H9 (cell line): ENCODE data around the gene TMC4. TPM values are rescaled to one million over a fixed set of nuclear protein-coding genes. Genes with fewer than 3 reads are reported as not detected.

ENCODE experiments used
- DNase-seq: peaks from one replicate; pipeline ENCODE4 v3.0.0-alpha.2; 2017
- H2AFZ ChIP-seq: one replicate; pipeline ENCODE4 v1.6.1; 2013; ENCODE audit warnings: mild to moderate bottlenecking, low read length, control low read depth, moderate library complexity
- H2AK5ac ChIP-seq: 2 replicates; pipeline ENCODE4 v1.6.1; 2013; ENCODE audit warnings: low read length, control low read depth, mixed read lengths; ENCODE audit not compliant: insufficient read length
- H2BK120ac ChIP-seq: one replicate; pipeline ENCODE4 v1.6.1; 2013; ENCODE audit warnings: low read depth, mild to moderate bottlenecking, low read length, control low read depth, inconsistent platforms; ENCODE audit not compliant: poor library complexity, severe bottlenecking
- H2BK12ac ChIP-seq: 2 replicates; pipeline ENCODE4 v1.6.1; 2013; ENCODE audit warnings: low read length, control low read depth, mixed read lengths, low read depth; ENCODE audit not compliant: insufficient read length
- H2BK15ac ChIP-seq: 2 replicates; pipeline ENCODE4 v1.6.1; 2013; ENCODE audit warnings: low read depth, low read length, control low read depth
- H2BK20ac ChIP-seq: one replicate; pipeline ENCODE4 v1.6.1; 2013; ENCODE audit warnings: low read depth, mild to moderate bottlenecking, low read length, control low read depth, inconsistent platforms; ENCODE audit not compliant: poor library complexity, severe bottlenecking
- H2BK5ac ChIP-seq: 2 replicates; pipeline ENCODE4 v1.6.1; 2013; ENCODE audit warnings: low read length, control low read depth, mixed read lengths; ENCODE audit not compliant: insufficient read length
- H3K14ac ChIP-seq: 2 replicates; pipeline ENCODE4 v1.6.1; 2013; ENCODE audit warnings: low read length, control low read depth; ENCODE audit not compliant: insufficient read depth
- H3K18ac ChIP-seq: 2 replicates; pipeline ENCODE4 v1.6.1; 2013; ENCODE audit warnings: low read depth, mild to moderate bottlenecking, mixed read lengths, low read length, control low read depth; ENCODE audit not compliant: insufficient read length
- H3K23ac ChIP-seq: 2 replicates; pipeline ENCODE4 v1.6.1; 2013; ENCODE audit warnings: low read length, control low read depth, mixed read lengths, low read depth; ENCODE audit not compliant: insufficient read length
- H3K23me2 ChIP-seq: 2 replicates; pipeline ENCODE4 v1.6.1; 2013; ENCODE audit warnings: low read depth, mild to moderate bottlenecking, mixed read lengths, low read length, control low read depth; ENCODE audit not compliant: insufficient read length, poor library complexity, severe bottlenecking
- H3K27ac ChIP-seq: 2 replicates; pipeline ENCODE4 v1.5.1; 2013; ENCODE audit warnings: low read length, control low read depth, mixed read lengths, low read depth; ENCODE audit not compliant: insufficient read length
- H3K27me3 ChIP-seq: 2 replicates; pipeline ENCODE4 v1.6.1; 2013; ENCODE audit warnings: low read length, control low read depth, inconsistent platforms; ENCODE audit not compliant: insufficient read depth
- H3K4ac ChIP-seq: 2 replicates; pipeline ENCODE4 v1.6.1; 2013; ENCODE audit warnings: low read depth, mild to moderate bottlenecking, control low read depth, inconsistent platforms, low read length, moderate library complexity
- H3K4me1 ChIP-seq: 2 replicates; pipeline ENCODE4 v1.6.1; 2013; ENCODE audit warnings: low read length, control low read depth, inconsistent platforms; ENCODE audit not compliant: insufficient read depth
- H3K4me2 ChIP-seq: 2 replicates; pipeline ENCODE4 v1.6.1; 2013; ENCODE audit warnings: low read length, control low read depth, mixed read lengths; ENCODE audit not compliant: insufficient read length, insufficient read depth
- H3K56ac ChIP-seq: 2 replicates; pipeline ENCODE4 v1.6.1; 2013; ENCODE audit warnings: low read depth, mild to moderate bottlenecking, mixed read lengths, low read length, control low read depth; ENCODE audit not compliant: insufficient read length
- H3K79me1 ChIP-seq: 2 replicates; pipeline ENCODE4 v1.6.1; 2013; ENCODE audit warnings: low read depth, mild to moderate bottlenecking, moderate library complexity, low read length, control low read depth, inconsistent platforms; ENCODE audit not compliant: insufficient read depth, poor library complexity, severe bottlenecking
- H3K79me2 ChIP-seq: 2 replicates; pipeline ENCODE4 v1.6.1; 2013; ENCODE audit warnings: low read length, control low read depth, inconsistent platforms; ENCODE audit not compliant: insufficient read depth
- H3K9ac ChIP-seq: 2 replicates; pipeline ENCODE4 v1.6.1; 2013; ENCODE audit warnings: low read length, control low read depth, mixed read lengths; ENCODE audit not compliant: insufficient read length; ENCODE audit errors: extremely low read depth
- H3K9me3 ChIP-seq: one replicate; pipeline ENCODE4 v1.6.1; 2013; ENCODE audit warnings: low read depth, low read length, inconsistent platforms; ENCODE audit not compliant: control insufficient read depth
- H3T11ph ChIP-seq: one replicate; pipeline ENCODE4 v1.6.1; 2013; ENCODE audit warnings: mild to moderate bottlenecking, low read length, control low read depth, inconsistent platforms
- H4K20me1 ChIP-seq: one replicate; pipeline ENCODE4 v1.6.1; 2013; ENCODE audit not compliant: control insufficient read depth, insufficient read length, insufficient read depth
- H4K5ac ChIP-seq: 2 replicates; pipeline ENCODE4 v1.6.1; 2013; ENCODE audit warnings: low read depth, mild to moderate bottlenecking, mixed read lengths, low read length, control low read depth; ENCODE audit not compliant: insufficient read length
- H4K8ac ChIP-seq: replicated peaks from 2 replicates; pipeline ENCODE4 v1.6.1; 2013; ENCODE audit warnings: low read length, control low read depth, mixed read lengths, low read depth; ENCODE audit not compliant: insufficient read length
- H4K91ac ChIP-seq: 2 replicates; pipeline ENCODE4 v1.6.1; 2013; ENCODE audit warnings: low read depth, mild to moderate bottlenecking, moderate library complexity, mixed read lengths, low read length, control low read depth; ENCODE audit not compliant: insufficient read length
- H3K27ac Mint-ChIP-seq, 3 experiments: 2 replicates in 2 of 3; 3 replicates in 1 of 3; pipeline ENCODE4 v1.8.0; 2020 to 2021; ENCODE audit warnings: mixed read lengths in 3 of 3, mild to moderate bottlenecking in 1 of 3, moderate library complexity in 1 of 3
- H3K27me3 Mint-ChIP-seq: 2 replicates; pipeline ENCODE4 v1.8.0; 2021; ENCODE audit warnings: low read depth, mild to moderate bottlenecking, moderate library complexity, mixed read lengths
- H3K36me3 Mint-ChIP-seq, 3 experiments: 2 replicates in 2 of 3; 3 replicates in 1 of 3; pipeline ENCODE4 v1.8.0; 2020 to 2021; ENCODE audit warnings: low read depth in 3 of 3, mixed read lengths in 3 of 3; ENCODE audit not compliant: insufficient read depth in 1 of 3
- H3K4me1 Mint-ChIP-seq, 2 experiments: 2 replicates each; pipeline ENCODE4 v1.8.0; 2020; ENCODE audit warnings: mixed read lengths in 2 of 2
- H3K4me3 Mint-ChIP-seq, 2 experiments: 2 replicates in 1 of 2; 3 replicates in 1 of 2; pipeline ENCODE4 v1.8.0; 2020 to 2021; ENCODE audit warnings: mild to moderate bottlenecking in 2 of 2, mixed read lengths in 2 of 2, moderate library complexity in 1 of 2
- H3K9me3 Mint-ChIP-seq, 2 experiments: 2 replicates in 1 of 2; 3 replicates in 1 of 2; pipeline ENCODE4 v1.8.0; 2020; ENCODE audit warnings: mild to moderate bottlenecking in 2 of 2, mixed read lengths in 2 of 2, moderate library complexity in 1 of 2
- CTCF ChIP-seq: fragments of 200-600 bp; sonication (generic); conservative IDR thresholded peaks from 3 replicates; pipeline ENCODE4 v1.8.0; 2021; ENCODE audit warnings: antibody characterized with exemption, mild to moderate bottlenecking
- WGBS: extraction: QIAGEN DNeasy Blood & Tissue Kit; methylation state at CpG from one replicate; pipeline ENCODE4 v1.1.7; 2013; ENCODE audit warnings: missing lambda C conversion rate, low lambda C conversion rate, mixed read lengths; ENCODE audit not compliant: insufficient read length; ENCODE audit errors: extremely low coverage; 5-methylcytosine and 5-hydroxymethylcytosine counted together
- total RNA-seq: library from RNA; stranded (reverse); gene quantifications from 2 replicates; pipeline ENCODE4 v1.2.1, GENCODE V29; 2021

The TMC4 gene
- total RNA-seq, 1 experiment from 2014 or later, result 12.2 TPM

GRCh38 chr19:54148158-54148557 is 24.8 kb downstream of the TMC4 start:
- Mint-ChIP-seq H3K9me3 (no peaks in the 10 kb centered on the region; a peak in 1 of 5 replicates), H3K4me3 (no peak overlapping the region), H3K4me1 (no peaks in the 10 kb centered on the region), H3K27ac (no peak overlapping the region), H3K27me3 (peaks cover 1% of the 10 kb centered on the region; the same call in 1 of the 2 replicates), H3K36me3 (peaks cover 67 to 92% (median 91%) of the 10 kb centered on the region in 3 experiments)
- Histone ChIP-seq H2BK120ac (no peak overlapping the region), H4K91ac (no peak overlapping the region), H2BK15ac (no peak overlapping the region), H3K4me2 (no peak overlapping the region), H4K20me1 (no peaks in the 10 kb centered on the region), H3K23me2 (no peaks in the 10 kb centered on the region), H2AK5ac (no peak overlapping the region), H2BK12ac (no peak overlapping the region), H3K27ac (no peak overlapping the region), H3K79me2 (no peaks in the 10 kb centered on the region), H3T11ph (no peak overlapping the region), H4K5ac (no peak overlapping the region), H2AFZ (no peak overlapping the region), H4K8ac (no peak overlapping the region), H3K23ac (no peak overlapping the region), H3K27me3 (no peaks in the 10 kb centered on the region), H3K18ac (no peak overlapping the region), H2BK5ac (no peak overlapping the region), H3K4ac (no peak overlapping the region), H3K9me3 (no peaks in the 10 kb centered on the region), H2BK20ac (no peak overlapping the region), H3K14ac (no peak overlapping the region), H3K9ac (no peak overlapping the region), H3K56ac (no peak overlapping the region), H3K79me1 (no peaks in the 10 kb centered on the region), H3K4me1 (no peaks in the 10 kb centered on the region)
- WGBS, result no CpG with 5 or more reads among the region's 19 CpGs
- no peak for TF ChIP-seq CTCF
- DNase-seq, result no peak
